ENCODE results near the gene NSUN2.
"Not testable (repeated sequence)": the region's sequence is repeated elsewhere in the genome, so short reads cannot be mapped to it uniquely, and the experiment has no call there.

Gene NSUN2

DNA sequence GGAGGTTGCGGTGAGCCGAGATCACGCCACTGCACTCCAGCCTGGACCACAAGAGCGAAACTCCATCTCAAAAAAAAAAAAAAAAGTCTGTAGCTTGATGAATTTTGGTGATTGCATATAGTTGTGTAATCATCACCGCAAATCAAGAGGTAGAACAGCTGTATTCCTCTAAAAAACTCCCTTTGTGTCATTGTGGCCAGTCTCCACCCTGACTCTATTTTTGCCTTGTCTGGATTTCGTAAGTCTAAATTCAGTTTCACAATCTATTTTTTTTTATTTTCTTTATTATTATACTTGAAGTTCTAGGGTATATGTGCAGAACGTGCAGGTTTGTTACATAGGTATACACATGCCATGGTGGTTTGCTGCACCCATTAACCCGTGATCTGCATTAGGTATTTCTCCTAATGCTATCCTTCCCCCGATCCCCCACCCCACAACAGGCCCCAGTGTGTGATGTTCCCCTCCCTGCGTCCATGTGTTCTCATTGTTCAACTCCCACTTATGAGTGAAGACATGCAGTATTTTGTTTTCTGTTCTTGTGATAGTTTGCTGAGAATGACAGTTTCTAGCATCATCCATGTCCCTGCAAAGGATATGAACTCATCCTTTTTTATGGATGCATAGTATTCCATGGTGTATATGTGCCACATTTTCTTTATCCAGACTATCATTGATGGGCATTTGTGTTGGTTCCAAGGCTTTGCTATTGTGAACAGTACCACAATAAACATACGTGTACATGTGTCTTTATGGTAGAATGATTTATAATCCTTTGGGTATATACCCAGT lies 12.9 kb upstream of the NSUN2 start:
- H3K4me3 ChIP-seq (ENCODE audit: low read depth, low read length); DNase-seq (ENCODE audit: low read depth): not testable (repeated sequence)

DNA sequence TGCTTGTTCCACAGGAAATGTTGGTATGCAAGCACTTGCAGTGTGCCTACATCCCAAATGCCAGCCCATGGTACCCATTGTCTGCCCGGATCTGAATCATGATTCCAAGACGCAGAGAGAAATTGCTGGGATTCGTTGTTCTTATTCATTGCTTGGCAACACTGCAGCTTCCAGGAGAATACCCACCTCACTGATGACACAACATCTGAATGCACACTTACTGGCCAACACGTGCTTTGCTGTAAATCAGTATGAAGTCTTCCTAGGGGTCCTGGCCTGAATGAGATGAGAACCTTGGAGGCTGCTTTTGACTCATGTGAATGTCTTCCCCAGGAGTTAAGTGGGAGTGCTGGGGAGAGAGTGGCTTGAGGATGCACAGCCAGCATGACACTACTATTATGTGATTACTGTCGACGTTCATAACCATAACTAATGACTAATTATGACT lies 12.0 kb upstream of the NSUN2 start:
- no peak for DNase-seq (ENCODE audit: low read depth)

DNA sequence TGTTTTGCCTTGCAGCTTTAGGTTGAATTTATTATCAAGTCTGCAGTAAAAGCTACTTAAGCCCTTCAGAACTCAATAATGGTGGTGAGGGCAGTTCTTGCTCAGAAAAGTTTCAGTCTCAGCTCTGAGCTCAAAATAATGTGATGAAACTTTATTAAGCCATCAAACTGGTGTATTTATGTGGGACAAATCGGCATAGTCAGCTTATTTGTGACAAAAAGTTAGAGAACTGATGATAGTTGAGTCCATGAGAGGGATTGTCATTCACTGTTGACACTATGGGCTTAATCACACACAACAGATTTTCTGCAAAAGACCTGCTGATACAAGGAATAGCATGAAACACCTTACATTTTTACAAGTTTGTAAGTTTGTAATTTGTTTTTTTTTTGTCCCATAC lies 9.8 kb upstream of the NSUN2 start:
- no peak for DNase-seq (ENCODE audit: low read depth)
- no peak overlapping the region for H3K4me3 ChIP-seq (ENCODE audit: low read depth, low read length)

More for the DNA sequence above, 12.0 kb upstream of the NSUN2 start:
- H3K4me3 ChIP-seq (ENCODE audit: low read depth, low read length): no peak overlapping the region

DNA sequence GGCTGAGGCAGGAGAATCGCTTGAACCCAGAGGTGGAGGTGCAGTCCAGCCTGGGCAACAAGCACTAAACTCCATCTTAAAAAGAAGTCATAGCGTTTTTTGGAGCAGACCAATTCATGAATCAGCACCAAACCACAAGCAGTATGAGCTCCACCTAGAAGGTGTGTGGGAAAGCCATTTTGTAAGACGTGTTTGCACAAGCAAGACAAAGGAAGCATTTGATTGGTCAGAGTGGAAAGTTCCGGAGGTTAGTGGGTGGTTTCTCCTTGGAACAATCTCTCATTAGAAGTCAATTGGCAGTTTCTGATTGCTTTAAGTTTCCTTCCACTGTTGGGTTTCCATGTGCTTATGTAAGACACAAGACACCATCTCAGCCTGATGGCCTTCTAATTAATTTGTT lies 5.4 kb upstream of the NSUN2 start:
- H3K4me3 ChIP-seq (ENCODE audit: low read depth, low read length): no peak overlapping the region
- no peak for DNase-seq (ENCODE audit: low read depth)

DNA sequence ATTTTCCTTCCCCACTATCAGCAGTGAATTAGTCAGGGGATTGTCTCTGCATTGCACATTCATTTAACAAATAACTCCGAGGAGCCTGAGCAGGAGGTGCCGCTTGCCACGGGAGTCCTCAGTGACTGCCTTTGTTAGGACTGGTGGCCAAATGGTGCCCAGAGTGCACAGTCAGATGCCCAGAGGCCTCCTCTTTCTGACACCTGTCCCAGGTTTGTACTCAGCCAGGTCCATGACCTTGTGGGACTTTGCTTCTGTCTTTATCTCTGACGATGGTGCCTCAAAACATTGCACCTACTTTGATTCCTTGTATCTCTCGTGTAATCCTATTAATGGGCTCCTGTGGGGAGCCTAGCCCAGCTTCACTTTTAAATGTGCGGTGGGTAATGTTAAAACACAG lies 4.7 kb upstream of the NSUN2 start:
- no peak overlapping the region for H3K4me3 ChIP-seq (ENCODE audit: low read depth, low read length)
- DNase-seq (ENCODE audit: low read depth): no peak

DNA sequence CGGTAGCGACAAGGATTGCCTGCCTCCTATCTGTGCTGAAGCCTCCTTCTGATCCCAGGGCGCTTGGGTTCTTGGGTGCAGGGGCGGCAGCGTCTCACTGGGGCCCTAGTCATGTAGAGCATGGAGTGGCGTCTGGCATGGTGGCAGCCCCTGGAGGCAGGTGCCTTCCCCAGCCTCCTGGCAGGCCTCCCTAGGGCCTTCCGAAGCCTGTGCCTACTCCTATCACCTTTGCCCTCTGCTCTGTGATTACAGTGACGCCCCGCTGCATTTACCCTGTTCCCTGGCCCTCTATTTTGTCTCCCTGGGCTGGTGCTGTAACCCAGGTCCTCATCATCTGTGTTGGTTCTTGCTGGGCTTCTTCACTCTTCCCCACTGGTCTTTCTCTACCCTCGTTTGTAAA lies 4.2 kb upstream of the NSUN2 start:
- no peak for DNase-seq (ENCODE audit: low read depth)
- H3K4me3 ChIP-seq (ENCODE audit: low read depth, low read length): no peak overlapping the region

DNA sequence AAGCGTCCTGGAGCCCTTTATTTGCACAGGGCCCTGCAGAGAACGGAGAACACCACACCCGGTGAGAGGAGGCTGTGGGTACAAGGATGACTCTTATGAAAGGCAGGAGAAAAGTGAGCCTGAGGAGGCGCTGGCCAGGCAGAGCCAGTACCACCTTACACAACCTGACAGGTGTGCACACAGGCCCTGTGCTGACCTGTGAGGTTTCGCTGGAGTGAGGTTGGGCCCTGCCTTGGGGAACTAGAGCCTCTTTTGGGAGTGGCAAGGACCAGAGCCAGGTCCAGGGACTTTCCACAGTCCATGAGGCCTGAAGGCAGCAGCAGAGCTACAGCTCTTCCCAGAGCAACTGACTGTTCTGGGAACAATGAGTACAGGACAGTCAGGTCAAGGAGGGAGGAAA lies 3.4 kb upstream of the NSUN2 start:
- no peak for DNase-seq (ENCODE audit: low read depth)
- no peak overlapping the region for H3K4me3 ChIP-seq (ENCODE audit: low read depth, low read length)

DNA sequence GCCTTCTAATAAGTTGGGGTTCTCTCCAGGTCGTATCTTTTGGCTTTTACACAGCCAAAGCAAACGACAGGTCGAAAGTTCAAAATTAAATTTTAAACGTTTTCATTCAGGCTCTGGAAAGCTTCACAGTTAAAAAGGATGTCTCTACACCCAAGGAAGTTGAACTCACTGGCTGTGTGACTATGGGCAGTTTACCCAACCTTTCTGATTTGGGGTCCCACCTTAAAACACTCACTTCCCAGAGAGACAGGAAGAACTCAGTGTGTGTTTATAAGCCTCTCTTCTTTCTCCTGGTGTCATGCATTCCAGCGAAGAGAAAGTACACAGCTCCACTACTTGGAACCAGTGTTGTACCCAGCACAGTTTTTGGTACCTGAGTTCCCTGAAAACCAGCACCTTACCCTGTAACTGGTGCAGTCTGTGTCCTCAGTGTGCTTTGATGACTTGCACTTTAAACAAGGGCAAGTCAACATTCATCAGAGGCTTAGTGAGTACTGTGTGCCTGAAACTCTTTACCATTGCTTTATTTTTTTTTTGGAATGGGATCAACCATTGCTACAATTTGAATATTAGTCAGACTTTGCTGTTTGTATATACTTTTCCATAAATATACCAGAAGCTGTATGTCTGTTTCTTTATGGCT lies 2.1 kb upstream of the NSUN2 start:
- no peak overlapping the region for H3K4me3 ChIP-seq (ENCODE audit: low read depth, low read length)
- DNase-seq (ENCODE audit: low read depth): no peak

DNA sequence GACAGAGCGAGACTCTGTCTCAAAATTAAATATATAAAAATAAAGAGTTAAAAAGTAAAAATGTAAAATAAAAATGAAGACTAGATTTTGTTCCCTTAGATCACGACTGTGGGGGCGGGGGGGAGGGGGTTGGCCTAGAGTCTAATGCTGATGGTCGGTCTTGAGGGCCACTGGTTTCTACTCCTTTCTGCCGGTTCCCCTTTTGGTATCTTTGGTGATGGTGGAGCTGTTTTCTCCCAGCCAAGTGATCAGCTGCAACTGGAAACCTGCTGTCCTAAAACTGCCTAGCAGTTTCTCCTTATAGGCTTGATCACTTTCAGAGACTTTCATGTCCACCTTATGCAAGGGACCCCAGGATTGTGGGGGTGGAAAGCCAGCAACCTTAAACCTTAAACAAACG lies 1.5 kb upstream of the NSUN2 start:
- H3K4me3 ChIP-seq (ENCODE audit: low read depth, low read length): peak overlapping the region; percentile 82
- DNase-seq (ENCODE audit: low read depth): no peak

DNA sequence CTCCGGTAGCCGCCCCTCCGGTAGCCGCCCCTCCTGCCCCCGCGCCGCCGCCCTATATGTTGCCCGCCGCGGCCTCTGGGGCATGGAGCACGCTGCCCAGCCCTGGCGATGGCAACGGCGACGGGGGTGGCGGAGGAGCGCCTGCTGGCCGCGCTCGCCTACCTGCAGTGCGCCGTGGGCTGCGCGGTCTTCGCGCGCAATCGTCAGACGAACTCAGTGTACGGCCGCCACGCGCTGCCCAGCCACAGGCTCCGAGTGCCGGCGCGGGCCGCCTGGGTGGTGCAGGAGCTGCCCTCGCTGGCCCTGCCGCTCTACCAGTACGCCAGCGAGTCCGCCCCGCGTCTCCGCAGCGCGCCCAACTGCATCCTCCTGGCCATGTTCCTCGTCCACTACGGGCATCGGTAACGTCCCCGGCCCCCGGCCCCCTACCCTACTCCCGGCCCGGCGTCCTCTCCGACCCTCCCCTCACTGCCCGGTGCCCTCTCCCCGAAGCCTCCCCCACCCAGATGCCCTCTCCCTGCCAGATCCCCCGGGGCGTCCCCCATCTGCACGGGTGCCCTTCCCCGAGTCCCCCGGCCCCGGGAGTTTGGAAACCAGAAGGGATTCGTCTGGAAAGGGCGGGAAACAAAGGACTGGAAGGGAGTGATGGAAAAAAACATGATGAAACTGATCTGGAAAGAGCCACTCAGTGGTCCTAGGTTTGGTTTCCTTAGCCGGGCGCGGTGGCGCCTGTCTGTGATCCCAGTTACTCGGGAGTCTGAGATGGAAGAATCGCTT lies 813 bp upstream of the NSUN2 start:
- peak overlapping the region; percentile 82 for H3K4me3 ChIP-seq (ENCODE audit: low read depth, low read length)
- DNase-seq (ENCODE audit: low read depth): no peak

DNA sequence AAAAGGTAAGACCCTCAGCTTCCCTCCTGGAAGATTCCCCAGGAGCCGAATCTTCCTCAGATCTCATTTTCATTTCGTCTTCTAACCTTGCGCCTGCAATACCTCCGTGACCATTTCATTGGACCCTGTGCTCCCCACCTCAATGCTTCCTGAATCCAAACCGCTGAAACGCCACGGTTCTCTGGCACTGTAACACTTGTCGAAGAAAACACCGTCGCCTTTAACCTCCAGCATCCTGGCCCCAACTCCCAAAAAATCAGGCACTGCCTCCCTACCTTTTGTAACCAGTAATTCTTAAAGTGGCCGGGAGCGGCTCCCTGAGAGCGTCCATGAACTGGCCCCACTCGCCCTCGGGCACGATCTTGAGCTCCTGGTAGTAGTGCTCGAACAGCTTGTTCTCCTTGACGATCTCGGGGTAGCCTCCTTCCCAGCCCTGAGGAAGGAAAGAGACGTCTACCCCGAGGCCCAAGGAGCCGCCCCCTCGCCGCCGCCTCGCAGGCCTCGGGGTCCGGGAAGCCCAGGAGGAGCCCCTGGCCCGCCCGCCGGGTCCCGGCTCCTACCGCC lies 438 bp downstream of the NSUN2 start:
- peak overlapping the region; percentile 82 for H3K4me3 ChIP-seq (ENCODE audit: low read depth, low read length)
- no peak for DNase-seq (ENCODE audit: low read depth)

DNA sequence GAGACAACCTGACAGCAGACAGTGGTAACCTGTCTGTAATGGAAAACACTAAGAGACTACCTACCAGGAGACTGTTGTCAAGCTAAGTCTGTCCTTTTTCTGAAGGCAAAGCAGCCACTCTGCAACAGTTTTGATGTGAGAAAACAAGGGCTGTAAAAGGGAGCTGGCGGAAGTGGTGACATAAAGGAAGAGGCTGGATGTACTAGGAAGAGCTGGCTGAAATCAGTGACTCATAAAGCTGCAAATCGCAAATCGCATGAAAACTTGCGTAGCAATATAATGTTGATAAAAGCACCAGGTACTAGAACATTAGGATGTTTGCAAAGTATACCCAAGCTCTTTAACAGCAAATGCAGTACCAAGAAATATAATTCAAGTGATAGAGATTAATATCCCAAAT lies 1.4 kb downstream of the NSUN2 start:
- DNase-seq (ENCODE audit: low read depth): no peak

DNA sequence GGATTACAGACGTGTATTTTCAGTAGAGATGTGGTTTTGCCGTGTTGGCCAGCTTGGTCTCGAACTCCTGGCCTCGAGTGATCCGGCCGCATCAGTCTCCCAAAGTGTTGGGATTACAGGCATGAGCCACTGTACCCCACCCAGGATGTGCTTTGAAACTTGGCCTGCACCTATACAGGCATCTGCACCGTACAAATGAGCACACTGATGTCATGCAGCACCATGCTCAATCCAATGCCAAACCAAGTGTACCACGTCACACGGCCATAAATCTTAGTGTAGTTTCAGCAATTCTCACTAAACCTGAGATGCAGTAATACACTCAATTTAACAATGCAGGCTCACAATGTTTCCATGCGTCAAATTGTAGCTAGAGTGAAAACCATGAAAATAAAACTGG lies 6.3 kb downstream of the NSUN2 start:
- no peak overlapping the region for H3K4me3 ChIP-seq (ENCODE audit: low read depth, low read length)
- DNase-seq (ENCODE audit: low read depth): no peak

More for the DNA sequence above, 1.4 kb downstream of the NSUN2 start:
- H3K4me3 ChIP-seq (ENCODE audit: low read depth, low read length): peak overlapping the region; percentile 82

DNA sequence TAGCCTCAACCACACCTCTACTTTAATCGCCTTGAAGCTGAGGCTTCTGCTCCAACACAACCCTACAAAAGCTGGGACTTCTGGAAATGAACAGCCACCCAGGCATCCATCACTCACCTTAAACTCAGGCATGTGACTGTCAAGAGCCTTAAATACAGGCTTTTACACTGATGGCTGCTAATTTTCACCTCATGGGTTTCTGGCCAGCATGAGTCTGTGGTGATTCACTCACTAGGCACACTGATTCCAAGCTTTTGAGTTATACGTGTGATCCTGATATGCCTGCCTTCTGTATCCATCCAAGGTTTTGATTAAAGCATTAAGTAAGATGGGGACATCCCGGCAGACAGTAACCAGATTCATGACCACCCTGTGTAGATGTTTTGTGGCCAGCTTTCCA lies 8.9 kb downstream of the NSUN2 start:
- no peak for DNase-seq (ENCODE audit: low read depth)
- H3K4me3 ChIP-seq (ENCODE audit: low read depth, low read length): no peak overlapping the region

DNA sequence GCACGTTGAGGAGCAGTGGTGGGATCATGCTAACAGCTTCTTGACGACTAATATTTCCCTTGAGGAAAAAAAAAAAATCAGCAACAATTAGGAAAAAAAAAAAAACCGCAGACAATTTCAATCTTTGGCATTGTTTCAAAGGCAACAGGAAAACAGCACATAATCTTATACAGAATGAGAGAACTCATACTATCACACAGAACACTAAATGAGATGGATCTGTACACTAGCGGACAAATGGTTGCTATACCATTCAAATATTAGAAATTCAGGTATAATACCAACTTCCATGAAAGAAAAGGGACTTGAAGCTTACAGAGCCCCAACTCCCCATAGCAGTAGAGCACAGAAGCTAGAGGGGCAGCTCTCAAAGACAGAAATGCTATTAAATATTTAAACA lies 9.6 kb downstream of the NSUN2 start:
- no peak for DNase-seq (ENCODE audit: low read depth)
- no peak overlapping the region for H3K4me3 ChIP-seq (ENCODE audit: low read depth, low read length)

DNA sequence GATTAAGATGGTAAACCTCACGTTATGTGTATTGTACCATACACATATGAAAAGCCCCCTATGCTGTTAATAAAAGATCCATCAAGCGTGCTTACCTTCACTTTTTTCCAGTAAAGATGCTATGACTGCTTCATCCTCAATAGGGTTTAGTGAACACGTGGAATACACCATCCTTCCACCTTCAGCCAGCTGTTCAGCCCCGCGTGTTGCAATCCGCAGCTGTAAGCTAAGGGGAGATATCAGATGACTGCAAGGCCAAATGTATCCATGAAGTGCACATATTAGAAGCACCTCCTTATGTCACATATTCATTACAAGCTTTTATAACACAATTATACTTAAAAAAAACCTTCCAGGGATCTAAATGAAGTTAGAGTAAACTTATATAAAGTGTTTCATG lies 16.2 kb downstream of the NSUN2 start:
- H3K4me3 ChIP-seq (ENCODE audit: low read depth, low read length): no peak overlapping the region
- no peak for DNase-seq (ENCODE audit: low read depth)

DNA sequence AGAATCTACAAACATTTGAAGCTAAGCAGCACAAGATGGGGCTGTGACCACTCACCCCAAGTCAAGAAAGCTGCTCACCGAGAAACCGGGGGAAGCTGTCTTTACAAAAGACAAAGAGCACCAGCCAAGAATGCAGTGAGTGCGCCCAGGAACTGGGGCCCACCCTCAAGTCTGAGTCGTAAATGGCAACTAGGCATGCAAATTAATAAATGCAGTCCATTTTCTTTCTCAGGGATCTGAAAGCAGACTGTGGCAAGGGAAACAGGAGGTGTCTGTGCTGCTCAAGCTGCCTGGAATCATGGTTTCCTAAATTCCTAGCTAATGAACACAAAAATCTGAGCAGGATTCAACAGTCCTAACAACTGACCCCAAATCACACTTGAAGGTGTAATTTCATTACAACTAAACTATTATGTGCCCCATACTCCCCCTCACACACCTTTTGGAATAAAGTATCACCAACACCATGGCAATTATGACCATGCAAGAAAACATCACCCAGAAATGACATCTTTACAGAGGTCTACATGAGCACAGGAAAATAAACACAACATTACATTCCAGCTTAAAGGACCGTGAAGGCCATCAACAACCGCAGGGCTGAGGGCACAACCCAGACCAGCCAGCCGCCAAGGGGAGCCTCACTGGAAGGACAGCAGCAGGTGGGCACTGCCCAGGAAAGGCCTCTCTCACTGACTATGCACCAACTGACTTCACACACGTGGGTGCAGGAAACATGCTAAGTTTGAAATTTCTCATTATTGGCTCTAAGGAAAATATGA lies 17.6 kb downstream of the NSUN2 start:
- DNase-seq (ENCODE audit: low read depth): no peak

DNA sequence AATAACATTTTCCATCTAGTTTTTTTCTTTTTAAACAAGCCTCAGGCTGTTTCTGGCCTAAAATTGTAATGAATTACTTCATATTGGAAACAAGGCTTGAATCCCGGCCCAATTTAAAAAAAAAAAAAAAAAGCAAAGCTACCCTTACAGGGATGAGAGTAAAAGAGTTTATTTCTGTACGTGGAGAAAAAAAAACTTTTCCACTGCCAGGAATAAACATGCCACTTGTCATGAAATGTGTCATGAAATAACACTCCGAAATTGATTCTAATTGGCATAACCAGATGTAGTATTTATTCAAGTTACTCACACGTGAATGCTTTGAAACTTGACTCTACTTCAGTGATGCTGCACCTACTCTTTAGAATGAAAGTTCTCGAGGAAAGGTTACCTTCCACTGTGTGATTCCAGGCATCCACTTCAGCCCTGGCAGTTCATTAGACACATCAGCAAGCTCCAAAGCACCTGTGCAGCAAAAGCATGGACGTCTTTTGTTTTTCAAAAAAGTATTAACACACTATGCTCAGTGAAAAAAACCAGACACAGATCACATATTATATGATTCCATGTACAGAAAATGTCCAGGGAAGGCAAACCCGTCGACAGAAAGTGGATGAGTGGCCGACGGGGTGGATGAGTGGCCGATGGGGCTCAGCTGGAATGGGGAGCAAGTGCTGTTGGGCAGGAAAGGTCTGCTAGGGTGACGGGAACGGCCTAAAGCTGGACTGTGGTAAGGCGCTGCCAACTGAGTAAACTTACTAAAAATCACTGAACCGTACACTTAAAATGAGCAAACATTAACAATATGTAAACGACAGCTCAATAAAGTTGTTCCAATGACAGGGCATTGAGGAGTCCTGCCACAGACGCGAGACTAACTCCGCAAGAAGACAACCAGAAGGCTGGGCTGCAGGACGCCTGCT lies 21.2 kb downstream of the NSUN2 start:
- H3K4me3 ChIP-seq (ENCODE audit: low read depth, low read length): no peak overlapping the region
- no peak for DNase-seq (ENCODE audit: low read depth)

More for the DNA sequence above, 17.6 kb downstream of the NSUN2 start:
- H3K4me3 ChIP-seq (ENCODE audit: low read depth, low read length): no peak overlapping the region
